ENCODE measurements around the gene ARL15.
A peak's percentile ranks its signal among the peaks of the same experiment; 100 is the strongest.

ARL15 gene

DNA sequence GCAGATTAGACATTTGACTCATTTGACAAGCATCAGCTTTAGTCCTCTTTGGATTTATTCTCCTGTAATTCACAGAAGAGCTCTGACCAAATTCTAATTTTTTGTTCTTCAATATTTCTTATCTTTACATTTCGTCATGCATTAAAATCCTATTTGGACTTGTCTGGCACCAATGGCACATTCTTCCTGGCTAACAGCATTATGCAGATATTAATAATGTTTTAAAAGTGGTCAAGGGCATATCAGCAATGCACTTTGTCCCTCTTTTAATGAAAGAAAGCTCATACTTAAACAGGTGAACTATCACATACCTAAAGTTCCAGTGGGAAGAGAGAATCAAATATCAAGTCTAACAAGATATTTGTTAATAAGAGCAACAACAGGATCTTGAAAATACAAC is 270.4 kb downstream of the ARL15 start:
- DNase-seq (ENCODE audit: low read depth in 2 of 2), result no peak

DNA sequence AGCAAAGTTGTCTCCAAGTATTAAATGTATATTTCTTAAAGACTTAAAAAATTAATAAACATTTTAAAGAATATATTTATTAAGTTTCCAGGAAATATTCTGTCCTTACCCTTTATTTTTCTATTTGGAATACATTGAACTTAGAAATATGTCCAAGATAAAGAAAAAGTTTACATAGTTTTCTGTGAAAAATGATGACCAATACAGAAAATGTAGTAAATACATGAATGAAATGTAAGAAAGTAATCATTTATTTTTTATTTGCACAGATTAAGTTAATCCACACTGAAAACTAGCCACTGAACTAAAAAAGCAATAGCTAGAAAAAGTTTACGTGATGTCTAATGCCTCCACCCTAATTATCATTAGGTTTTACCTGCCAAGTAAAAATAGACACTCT is 273.2 kb downstream of the ARL15 start:
- no peak for DNase-seq (ENCODE audit: low read depth in 2 of 2)

DNA sequence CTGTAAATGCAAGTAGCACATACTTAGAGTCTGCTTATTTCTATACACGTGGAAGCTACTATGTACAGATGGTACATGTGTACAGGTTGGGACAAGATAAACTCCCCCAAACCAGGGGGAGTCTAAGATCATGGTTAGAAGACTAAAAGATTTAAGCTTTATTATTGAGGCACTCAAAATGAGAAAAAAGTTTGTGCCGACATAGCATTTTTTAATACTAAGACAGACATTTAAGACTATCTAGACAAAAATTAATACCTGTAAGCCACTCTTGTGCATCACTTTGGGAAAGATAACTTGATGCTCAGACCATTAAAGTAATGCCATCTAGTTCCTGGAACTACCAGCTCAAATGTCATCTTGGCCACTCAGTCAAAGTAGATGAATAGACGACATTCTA is 279.4 kb downstream of the ARL15 start:
- DNase-seq (ENCODE audit: low read depth in 2 of 2), result no peak

DNA sequence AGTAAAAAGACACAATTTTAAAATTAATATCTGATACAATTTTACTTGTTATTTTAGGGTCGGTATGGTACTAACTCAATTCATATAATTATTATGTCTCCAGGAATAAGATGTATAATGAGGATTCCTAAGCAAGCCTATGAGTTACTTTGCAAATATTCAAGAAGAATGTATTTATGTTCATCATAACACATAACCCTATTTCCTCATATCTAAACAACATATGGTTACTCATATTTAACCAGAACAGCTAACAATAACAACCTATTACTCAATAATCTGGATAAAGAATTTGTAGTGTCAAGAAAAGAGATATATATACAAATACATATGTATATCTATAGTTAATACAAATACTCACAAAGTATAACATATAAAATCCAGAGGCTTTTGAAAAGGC is 285.9 kb downstream of the ARL15 start:
- DNase-seq (ENCODE audit: low read depth in 2 of 2), result no peak

DNA sequence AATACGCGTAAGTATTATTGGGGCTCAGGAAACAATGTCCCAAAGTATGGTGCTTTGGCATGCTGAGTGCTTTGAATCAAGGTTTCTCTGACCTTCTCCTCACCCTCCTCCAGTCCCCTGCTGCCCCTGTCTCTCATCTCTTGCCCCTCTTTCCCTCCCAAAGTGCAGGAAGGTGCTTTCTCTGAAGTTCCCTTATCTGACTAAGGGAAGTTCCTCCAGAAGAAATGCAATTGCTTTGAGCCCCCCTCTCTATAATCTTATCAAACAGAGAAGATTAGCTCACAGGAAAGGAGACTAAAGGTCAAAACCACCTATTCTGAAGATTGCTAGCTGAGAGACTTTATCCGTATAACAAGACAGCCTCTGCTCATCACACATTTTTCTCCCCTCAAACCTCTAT is 288.1 kb downstream of the ARL15 start:
- no peak for DNase-seq (ENCODE audit: low read depth in 2 of 2)

DNA sequence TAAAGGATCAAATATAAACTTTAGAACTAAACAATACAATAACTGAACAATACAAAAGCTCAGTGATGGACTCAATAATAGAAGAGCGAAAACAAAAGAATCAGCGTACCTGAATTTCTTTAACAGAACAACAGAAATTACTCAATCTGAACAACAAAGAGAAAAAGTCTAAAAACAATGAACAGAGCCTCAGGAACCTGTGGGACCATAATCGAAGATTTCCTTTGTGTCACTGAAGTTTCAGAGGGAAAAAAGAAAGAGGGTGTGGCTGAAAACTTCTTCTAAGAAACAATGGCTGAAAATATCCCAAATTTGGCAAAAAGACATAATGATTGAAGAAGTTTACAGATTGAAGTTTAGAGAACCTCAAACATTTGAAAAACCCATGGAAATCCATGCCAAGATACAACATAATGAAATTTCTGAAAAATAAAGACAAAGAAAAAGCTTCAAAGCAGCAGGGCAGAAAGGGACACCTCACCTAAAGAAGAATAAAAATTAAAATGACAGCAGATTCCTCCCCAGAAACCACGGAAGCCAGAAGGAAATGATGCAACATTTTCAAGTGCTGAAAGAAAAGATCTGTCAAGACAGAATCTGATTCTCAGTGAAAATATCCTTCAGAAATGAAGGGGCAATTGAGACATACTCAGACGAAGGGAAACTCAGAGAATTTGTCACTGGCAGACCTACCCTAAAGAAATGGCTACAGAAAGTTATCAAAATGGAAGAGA is 288.8 kb downstream of the ARL15 start:
- DNase-seq (ENCODE audit: low read depth in 2 of 2), result no peak

DNA sequence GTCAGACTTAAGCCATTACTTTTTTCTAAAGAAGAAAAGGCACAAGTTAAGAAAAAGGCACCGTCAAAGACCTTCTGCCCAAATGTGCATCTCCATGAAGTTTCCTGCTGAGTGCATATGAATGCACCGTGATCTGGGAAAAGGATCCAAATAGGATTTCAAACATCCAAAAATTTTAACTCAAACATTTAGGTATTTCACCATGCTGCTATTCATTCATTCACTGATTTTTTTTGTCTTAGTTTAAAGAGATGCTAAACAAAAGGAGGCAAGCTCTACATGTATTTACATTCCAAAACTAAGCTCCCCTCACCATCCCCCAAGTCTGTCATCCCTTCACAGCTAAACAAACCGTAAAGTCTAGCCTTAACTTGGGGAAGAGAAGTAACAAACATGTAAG is 291.9 kb downstream of the ARL15 start:
- no peak for DNase-seq (ENCODE audit: low read depth in 2 of 2)

DNA sequence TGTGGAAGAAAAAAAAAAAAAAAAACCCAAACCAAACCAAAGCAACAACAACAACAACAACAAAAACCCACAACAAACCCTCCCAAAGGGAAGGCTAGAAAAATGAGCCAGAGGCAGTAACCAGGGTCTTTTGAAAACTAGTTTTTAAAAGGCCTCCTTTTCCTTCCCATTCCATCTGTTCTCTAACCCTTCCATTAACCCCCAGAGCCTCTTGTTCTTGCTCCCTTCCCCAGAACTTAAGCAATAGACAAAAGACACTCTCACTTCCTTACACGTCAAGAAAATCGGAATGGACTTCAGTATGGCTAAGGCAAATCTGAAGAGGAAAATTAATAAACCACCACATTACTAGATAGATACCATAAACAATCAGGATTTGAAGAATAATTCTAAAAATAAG is 292.8 kb downstream of the ARL15 start:
- DNase-seq (ENCODE audit: low read depth in 2 of 2), result no peak

DNA sequence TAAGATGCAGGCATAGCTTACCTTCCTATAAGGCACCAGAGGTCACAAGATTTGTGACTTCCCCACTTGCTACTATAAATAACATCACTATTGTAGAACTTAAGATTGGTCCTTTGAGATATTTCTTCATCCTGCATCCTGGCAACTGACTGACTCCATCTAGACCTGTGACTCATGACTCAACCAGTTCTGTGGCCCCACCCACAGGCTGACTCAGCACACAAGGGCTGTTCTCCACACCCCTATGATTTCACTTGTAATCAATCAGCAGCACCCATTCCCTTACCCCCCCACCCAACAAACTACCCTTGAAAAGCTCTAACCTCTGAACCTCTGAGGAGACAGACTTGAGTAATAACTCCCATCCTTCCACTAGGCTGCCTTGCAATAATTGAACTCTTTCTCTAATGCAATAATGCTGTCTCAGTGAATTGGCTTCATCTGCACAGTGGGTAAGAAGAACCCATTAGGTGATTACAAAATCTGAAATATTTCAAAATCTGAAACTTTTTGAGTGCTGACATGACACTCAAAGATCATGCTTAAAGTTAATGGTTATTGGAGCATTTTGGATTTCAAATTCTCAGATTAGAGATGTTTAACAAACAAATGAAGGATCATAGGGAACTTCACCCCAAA is 296.7 kb downstream of the ARL15 start:
- DNase-seq (ENCODE audit: low read depth in 2 of 2), result peak; percentile 3 to 26

DNA sequence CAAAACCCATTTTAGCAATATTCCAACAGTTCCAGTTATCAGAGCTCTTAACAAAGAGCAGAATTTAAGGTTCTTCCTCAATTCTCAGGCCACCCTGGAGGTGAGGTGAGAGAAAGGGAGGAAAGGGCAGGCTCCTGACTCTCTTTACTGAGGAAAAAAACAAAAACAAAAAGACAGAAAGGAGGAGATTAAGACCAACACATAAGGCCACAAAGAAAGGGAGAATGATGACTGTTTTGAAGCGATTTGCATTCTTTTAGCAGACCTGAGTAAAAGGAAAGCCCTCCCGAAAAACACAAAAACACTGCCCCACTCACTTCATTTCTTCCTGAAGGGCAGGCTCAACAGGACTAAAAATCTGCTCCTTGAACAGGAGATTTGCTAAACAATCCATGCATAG is 300.5 kb downstream of the ARL15 start:
- DNase-seq (ENCODE audit: low read depth in 2 of 2), result no peak

DNA sequence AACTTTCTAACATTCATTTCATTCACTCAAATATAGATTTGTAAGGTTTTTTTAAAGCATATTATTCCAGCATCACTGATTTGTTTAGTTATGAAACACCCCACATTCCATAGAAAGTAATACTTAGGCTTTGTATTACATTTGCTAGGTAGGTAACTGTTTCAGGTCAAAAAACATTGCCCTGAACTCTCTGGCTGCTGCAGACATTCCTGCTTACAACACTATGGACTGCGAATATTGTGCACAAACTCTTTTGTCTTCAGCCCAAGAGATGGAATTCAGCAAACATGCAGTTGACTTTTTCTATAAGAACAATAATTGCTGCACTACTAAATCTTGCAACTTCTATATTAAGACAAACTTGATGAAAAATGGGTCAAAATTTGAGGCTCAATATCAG is 301.0 kb downstream of the ARL15 start:
- DNase-seq (ENCODE audit: low read depth in 2 of 2), result no peak

DNA sequence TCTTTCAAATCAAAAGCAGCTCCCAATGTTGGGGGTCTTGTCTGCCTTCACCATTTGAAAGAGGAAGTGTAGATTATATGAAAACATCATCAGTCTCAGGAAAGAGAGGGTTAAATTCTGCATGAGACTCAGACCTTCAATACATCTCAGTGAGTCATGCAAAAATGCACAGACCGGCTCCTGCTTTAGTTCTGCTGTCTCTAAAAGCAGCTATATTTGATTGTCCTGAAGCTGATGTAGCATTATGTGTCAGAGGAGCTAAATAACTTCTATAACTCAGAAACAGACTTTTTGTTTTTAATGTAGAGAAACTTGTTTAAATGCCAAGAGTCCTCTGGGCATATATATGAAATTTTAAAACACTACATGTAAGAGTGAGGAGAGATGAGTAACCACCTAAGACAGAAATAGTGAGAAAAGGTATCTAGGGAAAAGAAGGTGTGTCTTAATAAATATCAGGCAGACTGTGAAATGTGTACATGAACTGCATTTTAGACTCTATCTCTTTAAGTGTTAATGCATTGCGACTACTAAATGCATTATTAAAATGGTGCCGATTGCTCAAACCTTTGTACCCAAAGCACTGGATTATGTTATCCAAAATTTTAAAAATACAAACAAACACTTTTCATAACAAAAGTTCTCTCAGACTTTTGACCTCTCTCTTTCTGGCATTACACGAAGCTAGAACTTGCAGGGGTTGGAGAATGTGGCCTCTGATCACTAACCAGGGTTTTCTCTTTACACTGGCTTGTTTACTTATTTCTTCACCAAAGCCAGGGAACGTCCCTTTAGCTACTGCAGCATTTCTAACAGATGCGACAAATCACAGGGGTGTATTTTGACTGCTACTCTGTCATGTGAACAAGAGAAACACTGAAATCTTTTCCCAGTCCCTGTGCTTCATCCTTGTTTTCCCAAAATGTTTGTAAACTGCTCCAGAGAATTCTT is 302.3 kb downstream of the ARL15 start:
- DNase-seq (ENCODE audit: low read depth in 2 of 2), result no peak

DNA sequence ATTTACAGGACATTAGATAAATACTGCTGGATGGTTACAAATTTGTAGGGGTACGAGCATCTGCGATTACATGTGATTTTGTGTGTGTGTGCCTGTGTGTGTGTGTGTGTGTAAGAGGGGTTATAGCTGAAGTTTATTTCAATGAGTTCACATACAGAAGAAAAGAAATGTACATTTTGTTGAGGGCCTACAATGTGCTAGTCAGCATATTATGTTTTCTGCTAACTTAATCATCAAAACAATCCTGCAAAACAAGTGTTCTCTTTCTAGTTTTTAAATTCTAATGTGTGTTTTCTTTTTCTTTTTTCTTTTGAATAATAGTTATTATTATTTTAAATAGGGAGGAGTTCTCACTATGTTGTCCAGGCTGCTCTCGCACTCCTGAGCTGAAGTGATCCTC is 305.7 kb downstream of the ARL15 start:
- DNase-seq (ENCODE audit: low read depth in 2 of 2), result no peak

DNA sequence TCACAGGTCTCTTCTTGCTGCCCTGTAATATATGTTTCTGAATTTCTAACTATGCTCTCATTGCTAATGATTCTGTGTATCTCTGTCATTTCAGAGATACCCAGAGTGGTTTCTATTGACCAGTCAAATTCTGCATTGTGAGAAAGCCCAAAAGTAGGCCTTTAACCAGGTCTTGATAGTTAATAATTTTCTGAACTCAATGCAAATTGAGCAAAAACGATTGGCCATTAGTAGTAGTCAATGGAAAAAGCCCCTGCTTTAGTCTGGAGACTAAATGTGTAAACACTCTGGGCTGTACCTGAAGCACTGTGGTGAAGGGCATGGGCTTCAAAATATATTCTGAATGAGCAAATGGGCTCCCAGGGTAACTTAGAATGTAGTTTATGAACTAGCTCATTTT is 307.6 kb downstream of the ARL15 start:
- DNase-seq (ENCODE audit: low read depth in 2 of 2), result no peak

DNA sequence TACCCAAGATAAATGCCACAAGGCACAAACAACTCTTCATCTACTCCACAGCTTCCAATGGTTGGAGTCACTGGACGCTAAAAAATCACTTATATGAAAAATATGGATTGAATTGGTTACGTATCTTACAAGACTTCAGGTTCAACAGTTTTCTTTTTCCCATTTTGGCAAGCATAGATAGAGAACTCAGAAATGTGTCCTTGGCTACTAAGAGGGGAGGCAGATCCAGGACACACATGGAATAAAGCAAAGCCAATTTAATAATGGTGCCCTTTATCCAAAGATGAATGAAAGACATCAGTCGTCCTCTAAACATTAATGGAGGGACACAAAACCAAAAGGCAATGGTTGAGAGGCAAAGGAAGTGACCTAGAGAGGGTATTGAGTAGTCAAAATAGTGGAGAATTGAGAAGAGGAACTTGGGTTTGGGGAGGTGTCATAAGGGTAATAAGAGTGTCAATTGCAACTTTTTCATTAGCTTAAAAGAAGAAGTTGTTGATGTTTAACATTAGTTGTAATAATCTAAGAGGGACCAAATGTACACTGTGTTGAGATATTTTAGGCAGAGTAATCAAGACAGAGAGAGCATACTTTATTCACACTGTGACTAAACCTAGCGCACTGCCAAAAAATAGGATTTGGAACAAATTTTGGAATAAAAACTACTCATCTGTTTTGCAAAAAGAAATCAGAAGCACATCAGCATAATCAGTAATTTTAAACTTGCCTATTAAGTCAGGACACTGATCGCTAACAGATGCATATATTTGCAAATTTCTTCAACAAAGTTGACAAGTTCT is 308.2 kb downstream of the ARL15 start:
- DNase-seq (ENCODE audit: low read depth in 2 of 2), result no peak

DNA sequence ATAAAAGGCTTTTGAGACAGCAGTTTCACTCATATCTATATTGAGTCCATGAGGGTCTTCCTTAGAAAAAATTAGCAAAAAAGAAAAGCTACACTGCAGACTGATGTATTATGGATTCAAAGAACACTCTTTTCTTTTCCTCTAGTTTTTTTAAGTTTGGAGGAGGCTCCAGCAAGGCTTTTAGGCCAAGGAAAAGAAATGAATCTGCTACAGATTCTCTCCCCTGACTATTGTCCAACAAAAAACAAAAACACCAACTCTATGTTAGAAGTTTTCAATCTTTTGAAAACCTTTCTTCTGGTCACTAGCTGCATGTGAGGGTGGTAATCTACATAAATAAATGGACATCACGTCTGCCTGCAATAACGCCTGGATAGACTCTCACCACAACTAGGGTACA is 310.4 kb downstream of the ARL15 start:
- no peak for DNase-seq (ENCODE audit: low read depth in 2 of 2)

DNA sequence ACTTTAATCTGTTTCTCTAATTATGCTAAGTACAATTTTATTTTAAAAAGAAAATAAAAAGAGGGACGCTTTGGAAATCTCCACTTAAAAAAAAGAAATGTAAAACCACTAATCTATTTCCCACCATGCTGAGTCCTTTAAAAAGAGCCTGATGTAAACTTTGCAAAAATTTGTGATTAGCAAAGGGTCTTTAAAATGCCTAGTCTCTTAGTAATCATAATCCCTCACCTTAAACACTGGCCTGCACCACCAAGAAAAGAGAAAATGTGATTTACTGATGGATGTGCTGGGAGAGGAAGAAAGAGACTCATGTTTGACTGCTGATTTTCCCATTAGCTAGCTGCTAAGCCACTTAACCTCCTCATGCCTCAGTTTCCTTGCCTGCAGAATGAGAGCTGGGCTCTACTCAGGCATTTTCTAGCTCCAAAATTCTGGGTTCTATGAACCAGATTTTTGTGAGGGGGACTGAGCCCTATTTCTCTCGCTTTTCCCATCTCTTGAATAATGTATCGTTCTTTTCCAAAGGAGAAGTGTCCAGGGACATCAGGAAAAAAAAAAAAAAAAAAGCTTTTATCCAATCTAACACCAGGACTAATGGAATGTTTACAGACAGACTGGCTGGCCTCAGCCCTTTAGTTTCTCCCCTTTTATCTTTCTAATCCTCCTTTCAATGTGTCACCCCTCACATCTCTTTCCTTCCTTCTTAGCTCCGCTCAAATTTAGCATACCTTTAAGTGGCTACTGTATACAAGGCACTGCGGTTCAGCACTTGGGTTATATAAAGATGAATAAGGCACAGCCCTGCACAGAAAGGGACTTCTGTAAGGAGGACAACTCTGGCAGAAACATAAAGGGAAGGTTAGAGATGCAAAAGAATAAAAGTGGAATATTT is 312.4 kb downstream of the ARL15 start:
- DNase-seq (ENCODE audit: low read depth in 2 of 2), result no peak

DNA sequence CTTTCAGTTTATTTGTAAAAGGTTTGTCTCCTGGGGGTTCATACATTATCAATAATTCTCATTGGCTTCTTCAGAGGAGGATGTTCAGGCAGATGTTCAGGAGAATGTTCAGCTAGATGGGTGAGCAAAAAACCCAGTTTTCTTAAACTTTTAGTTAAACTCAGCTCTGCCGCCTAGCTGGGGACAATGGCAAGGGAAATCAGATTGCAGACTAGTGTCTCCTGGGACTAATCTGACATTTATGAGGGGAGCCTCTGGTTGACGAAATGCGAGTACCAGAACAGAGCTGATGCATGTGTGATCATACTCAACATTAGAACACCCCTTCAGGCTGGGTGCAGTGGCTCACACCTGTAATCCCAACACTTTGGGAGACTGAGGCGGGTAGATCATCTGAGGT is 314.4 kb downstream of the ARL15 start:
- DNase-seq (ENCODE audit: low read depth in 2 of 2), result no peak

DNA sequence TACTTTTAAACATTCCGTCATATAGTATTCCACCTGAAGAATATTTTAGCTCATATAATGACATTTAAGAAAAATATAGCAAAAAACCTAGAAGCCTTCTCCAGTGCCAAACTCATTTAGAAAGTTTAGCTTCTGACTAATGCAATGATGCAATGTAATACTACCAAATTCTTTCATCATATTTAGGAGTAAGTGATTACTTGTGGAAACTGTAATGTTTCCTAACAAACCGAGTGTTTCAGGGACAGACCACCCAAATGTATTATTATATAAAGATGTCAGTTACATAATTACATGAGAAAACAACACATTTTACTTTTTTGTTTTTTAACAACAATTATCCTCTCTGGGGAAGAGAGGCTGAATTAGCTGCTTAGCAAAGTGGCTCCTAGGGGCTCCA is 316.2 kb downstream of the ARL15 start:
- DNase-seq (ENCODE audit: low read depth in 2 of 2), result no peak

DNA sequence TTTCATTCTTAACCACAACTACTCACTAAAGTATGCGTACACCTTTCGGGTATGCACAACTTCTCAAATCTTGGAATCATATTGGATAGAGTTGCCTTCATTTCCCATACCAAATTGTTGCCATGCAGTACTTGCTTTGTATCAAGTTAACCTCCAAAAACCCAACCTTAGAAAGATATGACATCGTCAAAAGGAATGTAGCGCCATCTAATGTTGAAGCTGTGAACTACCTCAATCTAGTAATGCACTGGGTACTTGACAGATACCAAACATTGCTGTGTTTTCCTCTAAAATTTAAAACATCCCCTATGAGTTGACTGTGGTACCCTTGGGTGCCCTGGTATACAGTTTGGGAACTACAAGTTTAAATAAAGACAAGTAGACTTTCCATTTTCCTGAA is 318.4 kb downstream of the ARL15 start:
- DNase-seq (ENCODE audit: low read depth in 2 of 2), result no peak

DNA sequence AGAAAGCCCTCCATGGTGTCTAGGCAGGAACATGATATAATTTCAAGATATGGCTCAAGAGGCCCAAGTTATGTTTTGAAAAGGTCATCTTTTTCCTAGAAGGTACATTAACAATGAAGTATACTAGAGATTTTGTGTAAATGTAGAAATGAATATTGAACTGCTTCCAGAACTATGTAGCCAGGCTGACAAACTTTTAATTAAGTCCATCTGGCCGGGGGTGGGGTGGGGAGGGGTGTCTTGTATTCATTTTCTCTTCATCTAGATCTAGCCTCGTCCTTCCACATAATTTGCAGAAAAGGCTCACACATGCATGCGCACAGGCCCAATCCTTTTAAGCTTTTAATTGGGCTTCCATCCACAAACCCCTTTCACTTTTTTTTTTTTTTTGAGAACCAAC is 323.3 kb downstream of the ARL15 start:
- DNase-seq (ENCODE audit: low read depth in 2 of 2), result no peak
